Activated gamma-delta T cell treated with Interleukin-2 at 50 U/mL for 16 hours (primary cell): Measurements from ENCODE around the gene DUSP15.
"Not testable (repeated sequence)": the region's sequence is repeated elsewhere in the genome, so short reads cannot be mapped to it uniquely, and the experiment has no call there.

Experiments used
- DNase-seq: peaks from one replicate; pipeline ENCODE4 v3.0.0-alpha.2; 2020

DUSP15 gene

GRCh38 chr20:31819083-31819784, 51.1 kb downstream of the DUSP15 start, which contains the start of gene MYLK2:
Gene MYLK2, plus strand, starts transcription at chr20:31819356. Its CDS starts 225 bp downstream, at chr20:31819581.
- DNase-seq: no peak

- no peak for DNase-seq
Measured at GRCh38 chr20:31818376-31818908, 51.9 kb downstream of the DUSP15 start.

GRCh38 chr20:31817461-31817860, 52.9 kb downstream of the DUSP15 start:
- no peak for DNase-seq

GRCh38 chr20:31816221-31816620, 54.1 kb downstream of the DUSP15 start:
- no peak for DNase-seq

- DNase-seq: no peak
Measured at GRCh38 chr20:31815408-31816188, 54.7 kb downstream of the DUSP15 start.

GRCh38 chr20:31814142-31814541, 56.2 kb downstream of the DUSP15 start:
- DNase-seq: not testable (repeated sequence)

GRCh38 chr20:31813611-31814010, 56.7 kb downstream of the DUSP15 start:
- DNase-seq: no peak

- DNase-seq: no peak
Measured at GRCh38 chr20:31811796-31812728, 58.3 kb downstream of the DUSP15 start.

GRCh38 chr20:31811198-31811597, 59.1 kb downstream of the DUSP15 start:
- no peak for DNase-seq
